ENCODE results near the gene TECTB. TPM values are rescaled to one million over a fixed set of nuclear protein-coding genes. Genes with fewer than 3 reads are reported as not detected.
"Not testable (repeated sequence)": the region's sequence is repeated elsewhere in the genome, so short reads cannot be mapped to it uniquely, and the experiment has no call there.

TECTB gene
- total RNA-seq, 2 donors from 2014 or later, result not detected

- DNase-seq (ENCODE audit: low spot score) (no peak), ATAC-seq (ENCODE audit: insufficient number of reproducible peaks, low FRiP score, low read depth) (no peak)
- TF ChIP-seq, protein P1, sequence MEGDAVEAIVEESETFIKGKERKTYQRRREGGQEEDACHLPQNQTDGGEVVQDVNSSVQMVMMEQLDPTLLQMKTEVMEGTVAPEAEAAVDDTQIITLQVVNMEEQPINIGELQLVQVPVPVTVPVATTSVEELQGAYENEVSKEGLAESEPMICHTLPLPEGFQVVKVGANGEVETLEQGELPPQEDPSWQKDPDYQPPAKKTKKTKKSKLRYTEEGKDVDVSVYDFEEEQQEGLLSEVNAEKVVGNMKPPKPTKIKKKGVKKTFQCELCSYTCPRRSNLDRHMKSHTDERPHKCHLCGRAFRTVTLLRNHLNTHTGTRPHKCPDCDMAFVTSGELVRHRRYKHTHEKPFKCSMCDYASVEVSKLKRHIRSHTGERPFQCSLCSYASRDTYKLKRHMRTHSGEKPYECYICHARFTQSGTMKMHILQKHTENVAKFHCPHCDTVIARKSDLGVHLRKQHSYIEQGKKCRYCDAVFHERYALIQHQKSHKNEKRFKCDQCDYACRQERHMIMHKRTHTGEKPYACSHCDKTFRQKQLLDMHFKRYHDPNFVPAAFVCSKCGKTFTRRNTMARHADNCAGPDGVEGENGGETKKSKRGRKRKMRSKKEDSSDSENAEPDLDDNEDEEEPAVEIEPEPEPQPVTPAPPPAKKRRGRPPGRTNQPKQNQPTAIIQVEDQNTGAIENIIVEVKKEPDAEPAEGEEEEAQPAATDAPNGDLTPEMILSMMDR (IDR thresholded peaks at IDR 0.05), result no peak
- Histone ChIP-seq H3K36me3 (no peaks in the 10 kb centered on the region), H3K9me3 (peaks cover 12% of the 10 kb centered on the region), H3K4me1 (ENCODE audit: control insufficient read depth in 1 of 2, low read depth in 2 of 2) (no peaks in the 10 kb centered on the region), H3K27me3 (replicated peaks; ENCODE audit: insufficient read depth) (no peaks in the 10 kb centered on the region), H3K27ac (no peak overlapping the region), H3K4me3 (no peak overlapping the region)
Observed at GRCh38 chr10:112247791-112248190, 35.4 kb upstream of the TECTB start.

DNA sequence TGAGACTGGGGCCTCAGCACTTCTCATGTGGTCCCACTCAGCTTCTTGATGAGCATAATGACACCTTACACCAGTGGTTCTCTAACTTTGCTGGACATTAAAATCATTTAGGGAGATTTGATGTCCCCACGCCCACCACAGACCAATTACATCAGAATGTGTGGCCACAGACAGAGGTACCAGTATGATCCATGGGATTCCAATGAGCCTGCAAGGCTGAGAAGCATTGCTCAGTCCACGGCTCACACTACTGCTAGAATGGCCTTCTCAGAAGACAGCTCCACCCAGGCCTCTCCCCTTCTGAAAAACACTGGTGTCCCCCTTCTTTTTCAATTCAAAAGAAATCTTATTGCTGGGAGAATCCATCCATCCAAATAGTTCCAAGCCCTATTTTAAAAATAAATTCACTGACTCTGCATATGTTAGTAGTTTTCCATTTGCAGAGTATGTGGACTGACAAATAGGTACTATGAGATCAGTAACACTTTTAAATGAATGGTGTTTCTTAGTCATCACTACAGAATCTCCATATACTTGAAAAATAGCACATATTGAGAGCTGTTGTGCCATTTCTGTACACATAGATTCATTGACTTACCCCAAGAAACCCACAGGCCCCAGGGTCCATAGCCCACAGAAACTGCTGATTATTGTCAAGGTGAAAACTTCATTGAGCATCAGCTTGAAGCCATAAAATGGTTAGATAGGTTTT lies 34.5 kb upstream of the TECTB start:
- Histone ChIP-seq H3K4me3 (no peak overlapping the region), H3K9me3 (peaks cover 12% of the 10 kb centered on the region), H3K27ac (no peak overlapping the region), H3K36me3 (no peaks in the 10 kb centered on the region), H3K27me3 (replicated peaks; ENCODE audit: insufficient read depth) (no peaks in the 10 kb centered on the region), H3K4me1 (ENCODE audit: control insufficient read depth in 1 of 2, low read depth in 2 of 2) (no peaks in the 10 kb centered on the region)
- TF ChIP-seq, protein P1 (IDR thresholded peaks at IDR 0.05), result no peak
- DNase-seq (ENCODE audit: low spot score) (no peak), ATAC-seq (ENCODE audit: insufficient number of reproducible peaks, low FRiP score, low read depth) (no peak)

DNA sequence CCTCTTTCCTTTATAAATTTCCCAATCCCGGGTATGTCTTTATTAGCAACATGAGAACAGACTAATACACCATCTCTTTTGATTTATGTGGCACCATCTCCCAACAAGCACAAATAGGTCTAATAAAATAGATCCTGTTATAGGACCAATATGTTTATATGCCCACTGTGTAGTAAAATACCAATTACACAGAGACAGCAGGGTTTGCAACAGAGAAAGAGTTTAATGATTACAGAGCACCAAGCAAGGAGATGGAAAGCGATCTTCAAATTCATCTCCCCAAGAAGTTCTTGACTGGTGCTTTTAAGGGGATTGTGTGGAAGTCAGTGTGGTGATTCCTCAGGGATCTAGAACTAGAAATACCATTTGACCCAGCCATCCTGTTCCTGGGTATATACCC lies 33.5 kb upstream of the TECTB start:
- Histone ChIP-seq H3K4me3 (no peak overlapping the region), H3K36me3 (no peaks in the 10 kb centered on the region), H3K27me3 (replicated peaks; ENCODE audit: insufficient read depth) (no peaks in the 10 kb centered on the region), H3K27ac (no peak overlapping the region), H3K9me3 (peaks cover 12% of the 10 kb centered on the region), H3K4me1 (ENCODE audit: control insufficient read depth in 1 of 2, low read depth in 2 of 2) (no peaks in the 10 kb centered on the region)
- TF ChIP-seq, protein P1 (IDR thresholded peaks at IDR 0.05), result no peak
- DNase-seq (ENCODE audit: low spot score) (no peak), ATAC-seq (ENCODE audit: insufficient number of reproducible peaks, low FRiP score, low read depth) (no peak)

GRCh38 chr10:112250555-112250954 lies 32.6 kb upstream of the TECTB start:
- Histone ChIP-seq H3K27me3 (replicated peaks; ENCODE audit: insufficient read depth) (no peaks in the 10 kb centered on the region), H3K27ac (no peak overlapping the region), H3K4me1 (ENCODE audit: control insufficient read depth in 1 of 2, low read depth in 2 of 2) (no peaks in the 10 kb centered on the region), H3K4me3 (no peak overlapping the region), H3K9me3 (peaks cover 12% of the 10 kb centered on the region), H3K36me3 (no peaks in the 10 kb centered on the region)
- TF ChIP-seq, protein P1 (IDR thresholded peaks at IDR 0.05), result no peak
- ATAC-seq (ENCODE audit: insufficient number of reproducible peaks, low FRiP score, low read depth) (no peak), DNase-seq (ENCODE audit: low spot score) (no peak)

GRCh38 chr10:112251238-112251637 lies 32.0 kb upstream of the TECTB start:
- not testable (repeated sequence) for H3K27me3 ChIP-seq (replicated peaks; ENCODE audit: insufficient read depth)

DNA sequence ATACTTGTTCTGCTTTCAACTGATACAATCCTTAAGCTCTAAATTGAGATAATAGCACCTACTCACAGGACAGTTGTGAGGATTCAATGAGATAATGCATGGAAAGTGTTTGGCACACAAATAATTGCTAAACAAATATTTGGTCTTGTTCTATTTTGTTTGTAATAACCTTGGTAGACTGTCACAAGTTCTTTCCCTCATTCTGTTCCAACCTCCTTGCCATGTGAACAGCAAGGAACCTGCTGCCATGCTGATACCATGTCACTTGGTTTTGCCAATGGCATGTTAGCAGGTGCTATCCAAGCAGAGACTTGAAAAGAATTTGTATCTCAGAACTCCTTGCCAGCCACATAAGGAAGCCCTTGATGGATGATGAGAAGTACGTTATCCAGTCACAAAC lies 24.8 kb upstream of the TECTB start:
- Histone ChIP-seq H3K36me3 (no peaks in the 10 kb centered on the region), H3K27me3 (replicated peaks; ENCODE audit: insufficient read depth) (no peaks in the 10 kb centered on the region), H3K4me1 (ENCODE audit: control insufficient read depth in 1 of 2, low read depth in 2 of 2) (peaks cover 0 to 21% of the 10 kb centered on the region in 2 donors), H3K9me3 (no peaks in the 10 kb centered on the region), H3K4me3 (no peak overlapping the region), H3K27ac (no peak overlapping the region)
- ATAC-seq (ENCODE audit: insufficient number of reproducible peaks, low FRiP score, low read depth) (no peak), DNase-seq (ENCODE audit: low spot score) (no peak)
- TF ChIP-seq, protein P1 (IDR thresholded peaks at IDR 0.05), result no peak

More at GRCh38 chr10:112251238-112251637, 32.0 kb upstream of the TECTB start:
- H3K4me3 ChIP-seq; H3K36me3 ChIP-seq; DNase-seq (ENCODE audit: low spot score); H3K4me1 ChIP-seq (ENCODE audit: control insufficient read depth in 1 of 2, low read depth in 2 of 2); ATAC-seq (ENCODE audit: insufficient number of reproducible peaks, low FRiP score, low read depth); H3K27ac ChIP-seq: not testable (repeated sequence)
- peaks cover 12% of the 10 kb centered on the region for H3K9me3 ChIP-seq
